ENCODE results near the gene CYP2U1.
"Not testable (repeated sequence)": the region's sequence is repeated elsewhere in the genome, so short reads cannot be mapped to it uniquely, and the experiment has no call there.

The CYP2U1 gene
- 4.8 to 19.6 reads per million in 2 experiments for total RNA-seq

DNA sequence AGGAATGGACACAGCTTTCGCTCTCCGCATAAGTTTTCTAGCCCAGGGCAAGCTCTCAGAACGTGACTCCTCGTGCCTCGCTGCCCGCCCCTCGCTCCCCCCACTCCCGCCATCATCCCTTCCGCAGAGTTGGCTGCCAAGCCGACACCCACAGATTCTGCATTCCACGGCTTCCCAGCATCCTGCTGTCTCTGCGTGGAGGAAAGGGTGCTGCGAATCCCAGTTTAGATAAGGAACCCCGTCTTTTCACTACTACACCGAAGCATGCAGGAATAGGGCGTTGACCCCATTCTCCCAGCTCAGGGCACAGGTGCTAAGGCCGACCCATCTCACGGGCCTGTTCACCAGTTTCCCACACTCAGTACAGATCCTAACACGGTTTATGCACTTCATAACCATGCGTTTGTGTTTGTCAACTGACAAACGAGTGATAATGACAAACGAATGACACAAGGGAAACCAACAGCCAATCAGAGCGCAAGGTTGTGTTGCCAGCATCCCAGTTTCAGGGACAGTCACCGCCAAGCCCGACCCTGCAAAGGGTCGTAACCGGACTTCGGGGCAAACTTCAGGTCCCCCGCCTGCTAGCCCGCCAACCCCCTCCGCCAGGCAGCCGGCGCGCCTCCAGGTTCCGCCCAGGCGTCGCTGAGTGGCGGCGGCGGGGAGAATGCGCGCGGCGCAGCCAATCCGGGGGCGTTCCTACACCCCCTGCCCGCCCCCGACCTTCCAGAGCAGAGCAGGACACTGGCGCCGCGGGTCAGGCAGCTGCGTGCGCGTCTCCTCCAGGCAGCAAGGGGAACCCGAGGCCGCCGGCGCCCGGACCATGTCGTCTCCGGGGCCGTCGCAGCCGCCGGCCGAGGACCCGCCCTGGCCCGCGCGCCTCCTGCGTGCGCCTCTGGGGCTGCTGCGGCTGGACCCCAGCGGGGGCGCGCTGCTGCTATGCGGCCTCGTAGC is at the start of gene CYP2U1:
Gene CYP2U1, plus strand, starts transcription at position 729 of the 954 bp plus-strand sequence. Its CDS starts 95 bp downstream, at position 824.
- DNase-seq (ENCODE audit: low read depth), result peak; percentile 74

DNA sequence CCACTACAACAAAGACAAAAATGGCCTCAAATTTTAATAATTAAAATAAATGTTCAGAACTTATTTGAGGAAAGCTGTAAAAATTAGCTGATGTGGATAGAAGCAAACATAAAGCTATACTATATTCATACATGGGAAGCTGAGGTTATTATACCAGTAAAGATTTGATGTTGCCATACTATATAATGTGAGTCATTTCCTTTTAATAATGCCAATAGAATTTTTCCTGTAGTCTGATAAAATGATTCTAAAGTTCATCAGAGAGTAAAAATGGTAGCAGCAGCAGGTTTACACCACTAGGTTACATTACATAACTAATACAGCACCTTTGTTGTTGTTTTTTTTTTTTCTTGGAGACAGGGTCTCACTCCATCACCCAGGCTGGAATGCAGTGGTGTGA is 45.5 kb upstream of the CYP2U1 start:
- DNase-seq (ENCODE audit: low read depth), result no peak

- no peak for DNase-seq (ENCODE audit: low read depth)
These were observed 43.1 kb upstream of the CYP2U1 start for GRCh38 chr4:107888237-107888636.

- DNase-seq (ENCODE audit: low read depth), result no peak
These were observed 40.6 kb upstream of the CYP2U1 start for GRCh38 chr4:107890779-107891178.

- DNase-seq (ENCODE audit: low read depth), result no peak
These were observed 40.0 kb upstream of the CYP2U1 start for GRCh38 chr4:107891299-107891698.

GRCh38 chr4:107893171-107894137 is 37.9 kb upstream of the CYP2U1 start:
- DNase-seq (ENCODE audit: low read depth), result no peak

DNA sequence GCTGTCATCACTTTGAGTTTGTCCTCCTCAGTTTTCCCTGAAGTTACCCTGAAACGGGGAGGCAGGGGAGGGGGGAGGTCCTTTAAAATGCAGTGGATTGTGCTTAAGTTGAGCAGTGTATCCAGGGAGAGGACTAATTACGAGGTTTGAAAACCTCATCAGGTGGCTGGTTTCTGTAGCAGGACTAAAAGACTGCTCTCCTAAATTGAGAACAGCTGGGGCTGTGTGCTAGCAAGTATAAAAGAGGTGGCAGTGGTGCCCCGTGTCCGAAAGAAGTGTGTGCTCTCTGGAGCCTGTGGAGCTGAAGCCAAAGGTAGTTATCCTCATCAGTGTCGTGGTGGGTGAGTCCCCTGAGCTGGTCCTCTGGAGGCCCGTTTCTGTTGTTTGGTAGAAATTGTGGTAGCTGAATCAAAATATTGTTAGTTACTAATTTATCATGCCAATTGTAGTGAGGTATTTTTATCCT is 37.2 kb upstream of the CYP2U1 start:
- DNase-seq (ENCODE audit: low read depth), result no peak

DNA sequence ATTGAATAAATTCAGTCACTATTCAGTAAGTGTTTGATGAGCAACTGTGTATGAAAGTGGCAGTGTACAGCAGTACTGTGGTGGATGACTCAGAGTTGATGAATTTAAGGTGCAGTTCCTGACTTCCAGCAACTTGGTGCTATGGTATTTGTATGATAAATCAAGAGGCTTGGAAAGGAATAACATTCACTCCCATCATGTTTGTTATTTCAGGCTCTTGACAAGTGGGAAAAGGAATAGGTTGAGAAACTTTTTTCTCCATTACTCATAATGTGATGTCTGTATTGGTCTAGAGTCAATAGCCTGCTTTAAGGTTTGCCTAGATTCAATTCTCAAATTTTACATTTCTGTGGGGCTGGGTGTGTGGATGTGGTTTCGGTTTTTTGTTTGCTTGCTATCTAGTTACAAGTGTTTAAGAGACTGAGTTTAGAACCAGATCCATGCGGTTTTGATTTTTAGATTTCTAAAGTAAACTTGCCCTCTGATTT is 35.1 kb upstream of the CYP2U1 start:
- no peak for DNase-seq (ENCODE audit: low read depth)

GRCh38 chr4:107896646-107897045 is 34.7 kb upstream of the CYP2U1 start:
- DNase-seq (ENCODE audit: low read depth), result no peak

DNA sequence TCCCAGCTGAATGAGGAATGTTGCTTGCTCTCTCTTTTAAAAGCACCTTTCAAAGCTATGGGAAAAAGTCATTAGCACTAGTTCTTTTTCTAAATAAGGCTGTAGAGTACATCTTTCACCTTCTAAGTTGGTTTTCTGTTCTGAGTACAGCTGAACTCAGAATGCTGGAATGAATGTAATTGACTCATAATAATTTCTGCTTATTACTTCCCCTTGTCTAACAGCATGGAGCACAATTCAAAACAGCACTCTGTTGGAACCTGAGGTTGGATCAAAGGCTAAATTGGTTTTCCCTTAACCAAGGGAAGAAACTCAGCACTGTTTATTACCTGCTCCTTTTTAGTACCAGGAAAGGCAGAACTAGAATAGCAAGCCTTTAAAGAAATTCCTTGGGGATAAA is 33.5 kb upstream of the CYP2U1 start:
- DNase-seq (ENCODE audit: low read depth), result no peak

DNA sequence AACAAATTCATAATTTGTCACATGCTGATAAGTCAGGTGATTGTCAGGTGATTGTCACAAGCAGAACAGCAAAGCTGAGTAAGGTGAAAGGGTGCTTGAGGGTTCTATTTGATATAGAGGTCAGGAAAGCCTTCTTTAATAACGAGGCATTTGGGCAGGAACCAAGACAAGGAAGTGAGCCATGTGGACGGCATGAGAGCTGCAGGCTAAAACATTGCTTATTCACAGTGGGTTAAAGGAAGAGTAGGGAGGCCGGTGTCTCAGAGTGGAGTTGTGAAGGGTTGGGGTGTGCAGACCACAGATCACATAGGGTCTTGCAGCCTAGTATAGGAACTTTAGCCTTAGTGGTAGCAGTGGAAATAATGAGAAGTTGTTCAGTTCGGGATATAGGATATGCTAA is 31.3 kb upstream of the CYP2U1 start:
- no peak for DNase-seq (ENCODE audit: low read depth)

GRCh38 chr4:107900508-107900907 is 30.8 kb upstream of the CYP2U1 start:
- DNase-seq (ENCODE audit: low read depth), result no peak

DNA sequence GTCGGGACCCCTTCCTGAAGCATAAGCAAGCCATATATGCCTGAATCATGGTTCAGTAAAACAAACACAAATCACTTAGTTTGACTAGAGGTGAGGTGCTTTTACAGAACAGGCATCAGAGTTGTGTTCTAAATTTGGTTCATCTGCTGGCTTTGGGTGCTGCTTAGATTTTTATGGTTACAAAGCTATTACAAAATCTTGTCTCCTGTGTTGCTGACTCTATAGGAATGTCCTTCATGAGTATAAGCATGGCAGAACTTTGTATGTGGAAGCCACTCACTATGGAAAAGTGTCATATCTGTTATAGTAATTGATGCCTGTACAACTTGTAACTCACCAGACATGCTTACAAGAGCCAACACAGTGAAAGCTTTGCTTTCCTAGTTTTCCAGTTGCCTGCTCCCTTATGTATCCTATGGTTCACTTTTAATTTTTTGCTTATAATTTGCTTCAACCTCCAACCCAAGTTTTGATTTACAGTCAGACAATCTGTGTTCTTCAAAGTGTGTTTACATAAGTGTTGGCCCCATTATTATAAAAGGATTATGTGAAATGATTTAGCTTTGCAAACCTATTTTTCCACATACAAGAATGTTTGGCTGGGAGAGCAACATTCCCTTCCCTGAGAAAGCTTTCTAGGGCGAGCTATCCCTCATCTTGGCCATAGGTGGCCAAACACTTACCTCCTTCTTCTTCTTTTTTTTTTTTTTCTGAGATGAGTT is 30.0 kb upstream of the CYP2U1 start:
- no peak for DNase-seq (ENCODE audit: low read depth)

DNA sequence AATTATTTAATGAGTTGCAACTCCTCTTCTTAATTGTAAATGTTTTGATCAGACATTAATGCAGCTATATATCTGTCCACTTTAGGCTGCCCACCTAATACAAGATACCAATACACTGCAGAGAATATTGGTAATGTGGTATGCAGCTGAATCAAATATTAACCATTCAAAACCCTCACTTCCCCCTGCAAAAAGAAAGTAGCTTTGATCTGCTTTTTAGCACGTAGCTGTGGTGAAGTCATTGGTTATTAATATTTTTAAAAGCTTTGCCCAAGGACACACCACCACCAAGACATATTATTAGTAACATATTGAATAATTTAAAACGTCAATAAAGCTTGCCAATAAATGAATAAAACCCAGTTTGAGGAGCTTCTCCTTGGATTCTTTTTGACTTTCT is 28.6 kb upstream of the CYP2U1 start:
- DNase-seq (ENCODE audit: low read depth), result no peak

DNA sequence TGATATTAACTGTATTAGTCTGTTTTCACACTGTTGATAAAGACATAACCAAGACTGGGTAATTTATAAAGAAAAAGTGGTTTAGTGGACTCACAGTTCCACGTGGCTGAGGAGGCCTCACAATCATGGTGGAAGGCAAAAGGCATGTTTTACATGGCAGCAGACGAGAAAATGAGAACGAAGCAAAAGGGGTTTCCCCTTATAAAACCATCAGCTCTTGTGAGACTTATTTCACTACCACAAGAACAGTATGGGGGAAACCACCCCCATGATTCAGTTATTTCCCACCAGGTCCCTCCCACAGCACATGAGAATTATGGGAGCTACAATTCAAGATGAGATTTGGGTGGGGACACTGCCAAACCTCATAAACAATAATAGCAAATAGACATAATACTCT is 26.3 kb upstream of the CYP2U1 start:
- not testable (repeated sequence) for DNase-seq (ENCODE audit: low read depth)

GRCh38 chr4:107906458-107907100 is 24.8 kb upstream of the CYP2U1 start:
- no peak for DNase-seq (ENCODE audit: low read depth)

- DNase-seq (ENCODE audit: low read depth), result no peak
These were observed 23.0 kb upstream of the CYP2U1 start for GRCh38 chr4:107908377-107908776.

DNA sequence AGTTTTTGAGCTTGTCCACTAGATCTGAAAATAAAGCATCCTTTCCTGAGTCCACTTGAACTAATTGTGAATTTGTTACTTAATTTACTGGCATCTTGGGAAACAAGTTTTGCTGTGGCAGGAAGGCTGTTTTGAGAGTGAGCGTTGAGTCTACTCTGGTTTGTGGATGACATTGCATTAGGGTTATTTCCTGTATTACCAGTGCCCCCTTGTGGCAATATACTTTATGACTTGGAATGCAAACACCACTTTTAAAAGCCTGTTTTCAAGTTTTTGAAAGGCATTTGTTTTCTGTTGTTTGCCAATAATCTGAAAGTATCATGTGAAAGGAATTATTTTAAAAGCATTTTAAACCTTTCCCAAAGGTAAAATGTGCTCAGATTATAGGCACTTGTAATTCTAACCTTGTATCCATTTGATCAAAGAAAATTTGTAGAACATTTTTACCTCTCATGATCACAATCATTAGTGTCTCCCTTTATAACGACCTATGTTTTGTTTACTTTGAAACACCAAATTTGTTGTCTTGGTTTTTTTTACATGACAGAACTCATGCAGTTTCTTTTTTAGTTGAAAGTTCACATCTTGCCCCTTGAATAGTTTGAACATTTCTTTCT is 18.0 kb upstream of the CYP2U1 start:
- no peak for DNase-seq (ENCODE audit: low read depth)

DNA sequence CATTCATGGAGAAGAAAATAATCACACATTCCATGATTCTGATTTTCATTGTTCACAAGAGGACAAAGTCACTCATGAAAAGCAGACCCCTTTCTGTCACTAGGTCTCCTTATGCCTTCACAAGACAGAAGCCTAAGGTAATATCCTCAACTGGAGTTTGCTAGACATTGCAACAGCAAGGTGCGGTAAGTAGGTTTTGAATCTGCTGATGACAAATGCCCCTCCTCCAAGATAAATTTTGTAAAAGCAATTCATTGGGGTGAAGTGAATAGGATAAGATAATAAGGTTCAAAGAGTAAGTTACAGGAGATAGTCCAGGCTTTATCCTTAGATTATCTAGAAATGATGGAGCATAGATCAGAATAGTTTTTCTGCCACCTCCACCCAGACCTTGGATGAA is 16.1 kb upstream of the CYP2U1 start:
- no peak for DNase-seq (ENCODE audit: low read depth)

DNA sequence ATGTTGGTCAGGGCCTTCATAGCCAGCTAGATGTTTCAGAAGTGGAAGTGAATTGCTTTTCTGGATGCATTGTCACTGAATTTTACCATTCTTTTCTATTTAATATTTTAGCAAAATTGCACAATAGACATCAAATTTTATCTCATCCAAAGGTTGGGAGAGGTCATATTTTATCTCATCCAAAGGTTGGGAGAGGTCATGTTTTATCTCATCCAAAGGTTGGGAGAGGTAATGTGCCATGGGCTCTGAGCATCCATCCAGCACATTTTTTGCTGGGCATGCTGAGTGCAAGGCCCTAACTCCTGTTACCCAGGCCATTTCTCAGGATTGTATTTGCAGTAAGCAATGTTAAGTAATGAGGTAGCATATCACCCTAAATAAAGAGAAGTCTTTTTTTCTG is 14.7 kb upstream of the CYP2U1 start:
- DNase-seq (ENCODE audit: low read depth), result no peak

- no peak for DNase-seq (ENCODE audit: low read depth)
These were observed 13.8 kb upstream of the CYP2U1 start for GRCh38 chr4:107917500-107917899.

All from T follicular helper cell (primary cell).